ENCODE measurements around the gene SLC6A1.

Gene SLC6A1

GRCh38 chr3:10998542-10998941, 6.0 kb downstream of the SLC6A1 start:
- Histone ChIP-seq H3K27ac (replicated peaks) (no peak overlapping the region), H3K4me3 (replicated peaks; ENCODE audit: insufficient read depth, low read length) (no peak overlapping the region), H3K27me3 (ENCODE audit: insufficient read depth, poor library complexity, severe bottlenecking) (peaks cover 15% of the 10 kb centered on the region)
- TF ChIP-seq, protein P1, sequence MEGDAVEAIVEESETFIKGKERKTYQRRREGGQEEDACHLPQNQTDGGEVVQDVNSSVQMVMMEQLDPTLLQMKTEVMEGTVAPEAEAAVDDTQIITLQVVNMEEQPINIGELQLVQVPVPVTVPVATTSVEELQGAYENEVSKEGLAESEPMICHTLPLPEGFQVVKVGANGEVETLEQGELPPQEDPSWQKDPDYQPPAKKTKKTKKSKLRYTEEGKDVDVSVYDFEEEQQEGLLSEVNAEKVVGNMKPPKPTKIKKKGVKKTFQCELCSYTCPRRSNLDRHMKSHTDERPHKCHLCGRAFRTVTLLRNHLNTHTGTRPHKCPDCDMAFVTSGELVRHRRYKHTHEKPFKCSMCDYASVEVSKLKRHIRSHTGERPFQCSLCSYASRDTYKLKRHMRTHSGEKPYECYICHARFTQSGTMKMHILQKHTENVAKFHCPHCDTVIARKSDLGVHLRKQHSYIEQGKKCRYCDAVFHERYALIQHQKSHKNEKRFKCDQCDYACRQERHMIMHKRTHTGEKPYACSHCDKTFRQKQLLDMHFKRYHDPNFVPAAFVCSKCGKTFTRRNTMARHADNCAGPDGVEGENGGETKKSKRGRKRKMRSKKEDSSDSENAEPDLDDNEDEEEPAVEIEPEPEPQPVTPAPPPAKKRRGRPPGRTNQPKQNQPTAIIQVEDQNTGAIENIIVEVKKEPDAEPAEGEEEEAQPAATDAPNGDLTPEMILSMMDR (IDR thresholded peaks at IDR 0.05; ENCODE audit: insufficient read depth, low read length), result no peak
- TF ChIP-seq, protein P2, sequence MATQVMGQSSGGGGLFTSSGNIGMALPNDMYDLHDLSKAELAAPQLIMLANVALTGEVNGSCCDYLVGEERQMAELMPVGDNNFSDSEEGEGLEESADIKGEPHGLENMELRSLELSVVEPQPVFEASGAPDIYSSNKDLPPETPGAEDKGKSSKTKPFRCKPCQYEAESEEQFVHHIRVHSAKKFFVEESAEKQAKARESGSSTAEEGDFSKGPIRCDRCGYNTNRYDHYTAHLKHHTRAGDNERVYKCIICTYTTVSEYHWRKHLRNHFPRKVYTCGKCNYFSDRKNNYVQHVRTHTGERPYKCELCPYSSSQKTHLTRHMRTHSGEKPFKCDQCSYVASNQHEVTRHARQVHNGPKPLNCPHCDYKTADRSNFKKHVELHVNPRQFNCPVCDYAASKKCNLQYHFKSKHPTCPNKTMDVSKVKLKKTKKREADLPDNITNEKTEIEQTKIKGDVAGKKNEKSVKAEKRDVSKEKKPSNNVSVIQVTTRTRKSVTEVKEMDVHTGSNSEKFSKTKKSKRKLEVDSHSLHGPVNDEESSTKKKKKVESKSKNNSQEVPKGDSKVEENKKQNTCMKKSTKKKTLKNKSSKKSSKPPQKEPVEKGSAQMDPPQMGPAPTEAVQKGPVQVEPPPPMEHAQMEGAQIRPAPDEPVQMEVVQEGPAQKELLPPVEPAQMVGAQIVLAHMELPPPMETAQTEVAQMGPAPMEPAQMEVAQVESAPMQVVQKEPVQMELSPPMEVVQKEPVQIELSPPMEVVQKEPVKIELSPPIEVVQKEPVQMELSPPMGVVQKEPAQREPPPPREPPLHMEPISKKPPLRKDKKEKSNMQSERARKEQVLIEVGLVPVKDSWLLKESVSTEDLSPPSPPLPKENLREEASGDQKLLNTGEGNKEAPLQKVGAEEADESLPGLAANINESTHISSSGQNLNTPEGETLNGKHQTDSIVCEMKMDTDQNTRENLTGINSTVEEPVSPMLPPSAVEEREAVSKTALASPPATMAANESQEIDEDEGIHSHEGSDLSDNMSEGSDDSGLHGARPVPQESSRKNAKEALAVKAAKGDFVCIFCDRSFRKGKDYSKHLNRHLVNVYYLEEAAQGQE (IDR thresholded peaks at IDR 0.05; ENCODE audit: insufficient replicate concordance, low read depth), result no peak
- TF ChIP-seq SPI1 (IDR thresholded peaks at IDR 0.05; ENCODE audit: borderline replicate concordance, low read depth) (no peak), GABPA (IDR thresholded peaks at IDR 0.05; ENCODE audit: low read depth) (no peak), POLR2AphosphoS5 (IDR thresholded peaks at IDR 0.05; ENCODE audit: low read depth) (no peak)
- DNase-seq (ENCODE audit: low read depth in 1 of 2, low spot score in 1 of 2), result no peak

- no peak for DNase-seq (ENCODE audit: low read depth in 1 of 2, low spot score in 1 of 2)
- no peak overlapping the region for H3K4me3 ChIP-seq (replicated peaks; ENCODE audit: insufficient read depth, low read length)
- no peak overlapping the region for H3K27ac ChIP-seq (replicated peaks)
- TF ChIP-seq, protein P2 (IDR thresholded peaks at IDR 0.05; ENCODE audit: insufficient replicate concordance, low read depth), result no peak
- no peak for TF ChIP-seq GABPA (IDR thresholded peaks at IDR 0.05; ENCODE audit: low read depth)
- peaks cover 7% of the 10 kb centered on the region for H3K27me3 ChIP-seq (ENCODE audit: insufficient read depth, poor library complexity, severe bottlenecking)
Observed at GRCh38 chr3:10999221-11000107, 6.9 kb downstream of the SLC6A1 start.

GRCh38 chr3:11000528-11000927, 8.0 kb downstream of the SLC6A1 start:
- no peak for DNase-seq (ENCODE audit: low read depth in 1 of 2, low spot score in 1 of 2)
- TF ChIP-seq POLR2AphosphoS5 (IDR thresholded peaks at IDR 0.05; ENCODE audit: low read depth), result no peak
- no peak for TF ChIP-seq GABPA (IDR thresholded peaks at IDR 0.05; ENCODE audit: low read depth)
- H3K27me3 ChIP-seq (ENCODE audit: insufficient read depth, poor library complexity, severe bottlenecking), result peaks cover 2% of the 10 kb centered on the region

GRCh38 chr3:11001020-11001657, 8.6 kb downstream of the SLC6A1 start:
- no peak for DNase-seq (ENCODE audit: low read depth in 1 of 2, low spot score in 1 of 2)
- Histone ChIP-seq H3K4me3 (replicated peaks; ENCODE audit: insufficient read depth, low read length) (no peak overlapping the region), H3K27me3 (ENCODE audit: insufficient read depth, poor library complexity, severe bottlenecking) (peaks cover 2% of the 10 kb centered on the region), H3K27ac (replicated peaks) (no peak overlapping the region)
- TF ChIP-seq, protein P2 (IDR thresholded peaks at IDR 0.05; ENCODE audit: insufficient replicate concordance, low read depth), result no peak
- TF ChIP-seq, protein P1 (IDR thresholded peaks at IDR 0.05; ENCODE audit: insufficient read depth, low read length), result no peak
- TF ChIP-seq POLR2AphosphoS5 (IDR thresholded peaks at IDR 0.05; ENCODE audit: low read depth), result no peak
- TF ChIP-seq GABPA (IDR thresholded peaks at IDR 0.05; ENCODE audit: low read depth), result no peak
- TF ChIP-seq SPI1 (IDR thresholded peaks at IDR 0.05; ENCODE audit: borderline replicate concordance, low read depth), result no peak

More at GRCh38 chr3:11000528-11000927, 8.0 kb downstream of the SLC6A1 start:
- Histone ChIP-seq H3K27ac (replicated peaks) (no peak overlapping the region), H3K4me3 (replicated peaks; ENCODE audit: insufficient read depth, low read length) (no peak overlapping the region)

Data from HL-60 (cell line).